PC-9 (cell line): ENCODE measurements around the gene NET1. TPM values are rescaled to one million over a fixed set of nuclear protein-coding genes. Genes with fewer than 3 reads are reported as not detected.

ENCODE experiments used
- BruUV-seq: library from RNA; stranded (reverse); fragments of 400-500 nt; replicated peaks from 2 replicates; lab custom pipeline; 2021; lab: Mats Ljungman, UMichigan
- CTCF ChIA-PET: fragments of 300-600 bp; sonication (Branson Sonifier 250); formaldehyde crosslinking; loops from one replicate; lab custom pipeline; 2022; ENCODE audit warnings: antibody characterized with exemption; lab: Charles Lee
- POLR2A ChIA-PET: fragments of 300-600 bp; sonication (Branson Sonifier 250); formaldehyde crosslinking; loops from one replicate; lab custom pipeline; 2022; ENCODE audit warnings: antibody characterized with exemption; ENCODE audit not compliant: unreplicated experiment; lab: Charles Lee
- DNase-seq, 2 experiments: peaks; one replicate each; pipeline versions ENCODE4 v3.0.0 to v3.0.0-alpha.2; 2015 to 2022; ENCODE audit warnings: mixed read lengths in 1 of 2
- H2AFZ ChIP-seq: fragments of 200-600 bp; sonication (generic); 2 replicates; pipeline ENCODE4 v1.8.1; 2017; ENCODE audit warnings: antibody characterized with exemption
- H3F3A ChIP-seq: fragments of 200-600 bp; sonication (generic); 2 replicates; pipeline ENCODE4 v1.8.1; 2017; ENCODE audit warnings: antibody characterized with exemption, mild to moderate bottlenecking, low read depth; ENCODE audit not compliant: insufficient read depth
- H3K27ac ChIP-seq: fragments of 200-600 bp; sonication (generic); 2 replicates; pipeline ENCODE4 v1.6.1; 2016; ENCODE audit warnings: mixed run types
- H3K27me3 ChIP-seq: fragments of 200-600 bp; sonication (generic); 2 replicates; pipeline ENCODE4 v1.6.1; 2016; ENCODE audit warnings: low read depth, mixed run types; ENCODE audit not compliant: insufficient read depth
- H3K36me3 ChIP-seq: fragments of 200-600 bp; sonication (generic); 2 replicates; pipeline ENCODE4 v1.6.1; 2016; ENCODE audit warnings: low read depth, mixed run types
- H3K4me1 ChIP-seq: fragments of 200-600 bp; sonication (generic); replicated peaks from 2 replicates; pipeline ENCODE4 v1.6.1; 2016; ENCODE audit warnings: mixed run types; ENCODE audit not compliant: insufficient read depth
- H3K4me2 ChIP-seq: fragments of 200-600 bp; sonication (generic); 2 replicates; pipeline ENCODE4 v1.6.1; 2017; ENCODE audit warnings: mixed run types
- H3K4me3 ChIP-seq: fragments of 200-600 bp; sonication (generic); 2 replicates; pipeline ENCODE4 v1.6.1; 2016; ENCODE audit warnings: mixed run types
- H3K79me2 ChIP-seq: fragments of 200-600 bp; sonication (generic); 2 replicates; pipeline ENCODE4 v1.6.1; 2017; ENCODE audit warnings: low read depth, mixed run types
- H3K9me2 ChIP-seq: fragments of 200-600 bp; sonication (generic); 2 replicates; pipeline ENCODE4 v1.8.1; 2017; ENCODE audit warnings: mild to moderate bottlenecking; ENCODE audit not compliant: insufficient read depth
- H3K9me3 ChIP-seq: fragments of 200-600 bp; sonication (generic); 2 replicates; pipeline ENCODE4 v1.8.1; 2016; ENCODE audit warnings: low read depth; ENCODE audit not compliant: insufficient read depth
- H4K20me1 ChIP-seq: fragments of 200-600 bp; sonication (generic); 2 replicates; pipeline ENCODE4 v1.8.1; 2017; ENCODE audit not compliant: insufficient read depth
- EZH2 ChIP-seq: fragments of 200-600 bp; sonication (generic); IDR thresholded peaks from 2 replicates; pipeline ENCODE4 v1.8.0; 2017; ENCODE audit warnings: antibody characterized with exemption, low read depth
- intact Hi-C: fragments of 100-400 bp; cut with micrococcal nuclease; formaldehyde crosslinking; loops from one replicate; pipeline ENCODE4 v1.10.0; 2022; ENCODE audit not compliant: unreplicated experiment
- total RNA-seq: library from RNA; stranded (reverse); gene quantifications from 2 replicates; pipeline ENCODE4 v1.2.3, GENCODE V29; 2021
- TF ChIP-seq, protein P1 (sequence below): fragments of 200-600 bp; sonication (generic); conservative IDR thresholded peaks from 2 replicates; pipeline ENCODE4 v1.6.1; 2017; ENCODE audit warnings: mixed run types, antibody characterized with exemption, mild to moderate bottlenecking, moderate library complexity

Gene NET1
- total RNA-seq, 1 experiment from 2014 or later, result 150 TPM

DNA sequence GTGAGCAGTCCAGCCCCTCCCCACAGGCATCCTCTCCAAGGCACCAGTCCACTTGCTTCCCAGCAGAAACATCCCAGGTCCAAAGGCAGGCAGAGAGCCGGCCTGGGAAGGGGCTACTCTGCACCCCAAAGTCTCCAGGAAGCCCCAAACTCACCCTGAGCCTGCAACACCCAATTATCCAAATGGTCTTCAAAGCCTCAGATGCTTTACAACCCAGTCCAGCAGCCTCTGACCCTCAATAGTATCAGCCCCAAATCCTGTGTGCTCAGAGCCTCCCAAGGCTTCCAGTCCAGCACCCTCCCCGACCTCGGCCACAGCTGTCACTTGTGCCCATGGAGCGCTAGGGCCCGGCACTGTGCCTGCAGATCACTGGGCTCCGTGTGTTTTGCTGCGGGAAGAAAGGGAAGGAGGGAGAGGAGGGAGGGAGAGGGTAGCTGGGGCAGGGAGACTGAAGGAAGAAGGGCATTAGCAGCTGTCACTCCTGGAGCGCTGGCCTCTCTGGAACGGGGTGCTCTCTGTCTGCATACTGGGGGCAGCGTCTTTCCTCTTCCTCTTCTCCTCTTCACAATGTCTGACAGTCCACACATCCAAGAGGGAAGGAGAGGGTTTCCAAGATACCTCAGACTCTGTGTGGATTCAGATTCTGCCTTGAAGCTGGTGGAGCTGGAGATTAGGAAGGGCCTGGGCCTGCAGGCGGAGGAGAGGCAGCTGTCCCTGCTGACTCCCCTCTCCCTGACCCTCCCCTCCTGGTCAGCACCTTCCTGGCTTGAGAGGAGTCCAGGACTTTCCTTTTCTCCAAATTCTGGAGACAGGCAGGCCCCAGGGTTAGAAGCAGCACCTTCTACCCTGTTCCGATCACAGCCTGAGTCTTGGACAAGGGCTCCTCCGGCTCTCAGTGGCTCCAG lies 73.8 kb downstream of the NET1 start:
- no peak overlapping the region for H3K27ac ChIP-seq
- H4K20me1 ChIP-seq, result no peaks in the 10 kb centered on the region
- POLR2A ChIA-PET, result interaction anchor here (0.5 to 0.6 kb wide), 4 partner anchors 12 to 329 kb away, joined by 3 read pairs; no protein-coding TSS in a partner anchor
- no TSS peak for BruUV-seq
- TF ChIP-seq, protein P1, sequence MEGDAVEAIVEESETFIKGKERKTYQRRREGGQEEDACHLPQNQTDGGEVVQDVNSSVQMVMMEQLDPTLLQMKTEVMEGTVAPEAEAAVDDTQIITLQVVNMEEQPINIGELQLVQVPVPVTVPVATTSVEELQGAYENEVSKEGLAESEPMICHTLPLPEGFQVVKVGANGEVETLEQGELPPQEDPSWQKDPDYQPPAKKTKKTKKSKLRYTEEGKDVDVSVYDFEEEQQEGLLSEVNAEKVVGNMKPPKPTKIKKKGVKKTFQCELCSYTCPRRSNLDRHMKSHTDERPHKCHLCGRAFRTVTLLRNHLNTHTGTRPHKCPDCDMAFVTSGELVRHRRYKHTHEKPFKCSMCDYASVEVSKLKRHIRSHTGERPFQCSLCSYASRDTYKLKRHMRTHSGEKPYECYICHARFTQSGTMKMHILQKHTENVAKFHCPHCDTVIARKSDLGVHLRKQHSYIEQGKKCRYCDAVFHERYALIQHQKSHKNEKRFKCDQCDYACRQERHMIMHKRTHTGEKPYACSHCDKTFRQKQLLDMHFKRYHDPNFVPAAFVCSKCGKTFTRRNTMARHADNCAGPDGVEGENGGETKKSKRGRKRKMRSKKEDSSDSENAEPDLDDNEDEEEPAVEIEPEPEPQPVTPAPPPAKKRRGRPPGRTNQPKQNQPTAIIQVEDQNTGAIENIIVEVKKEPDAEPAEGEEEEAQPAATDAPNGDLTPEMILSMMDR, result no peak
- no peak for TF ChIP-seq EZH2
- no peak overlapping the region for H2AFZ ChIP-seq
- H3K4me1 ChIP-seq, result peaks cover 22% of the 10 kb centered on the region
- intact Hi-C loops, result no loop called here
- H3F3A ChIP-seq, result peaks cover 20% of the 10 kb centered on the region
- CTCF ChIA-PET, result no interaction called here
- DNase-seq, result no peak
- H3K4me2 ChIP-seq, result no peak overlapping the region
- no peaks in the 10 kb centered on the region for H3K27me3 ChIP-seq
- no peaks in the 10 kb centered on the region for H3K9me3 ChIP-seq
- H3K79me2 ChIP-seq, result no peaks in the 10 kb centered on the region; the same call in 1 of the 2 replicates
- no peaks in the 10 kb centered on the region for H3K36me3 ChIP-seq
- no peaks in the 10 kb centered on the region for H3K9me2 ChIP-seq
- H3K4me3 ChIP-seq, result no peak overlapping the region

DNA sequence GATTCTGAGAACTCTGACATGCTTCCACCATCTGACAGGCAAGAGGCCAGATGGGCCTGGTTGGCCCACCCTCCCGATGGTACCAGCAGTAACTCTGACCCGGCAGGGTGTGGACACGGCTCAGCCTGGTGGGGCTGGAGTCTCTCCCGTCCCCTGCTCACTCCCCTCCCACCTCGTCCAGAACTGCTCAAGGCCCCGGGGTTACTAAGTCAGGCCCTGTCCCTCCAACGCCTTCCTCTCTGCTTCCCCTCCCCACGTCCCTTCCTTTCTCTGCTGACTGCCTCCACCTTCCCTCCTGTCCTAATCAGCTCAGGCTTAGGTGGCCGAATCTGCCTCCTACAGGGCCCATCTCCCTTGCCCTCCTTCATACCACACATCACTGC lies 74.5 kb downstream of the NET1 start:
- POLR2A ChIA-PET, result interaction anchor here (0.5 to 0.6 kb wide), 3 partner anchors 12 to 328 kb away, joined by 3 read pairs; no protein-coding TSS in a partner anchor
- H3K9me3 ChIP-seq, result no peaks in the 10 kb centered on the region
- BruUV-seq, result no TSS peak

More for the DNA sequence above, 74.5 kb downstream of the NET1 start:
- no peaks in the 10 kb centered on the region; the same call in 1 of the 2 replicates for H3K79me2 ChIP-seq
- TF ChIP-seq EZH2, result no peak
- TF ChIP-seq, protein P1, result no peak
- H3K4me1 ChIP-seq, result peaks cover 22% of the 10 kb centered on the region
- H3K9me2 ChIP-seq, result no peaks in the 10 kb centered on the region
- intact Hi-C loops, result no loop called here
- no peaks in the 10 kb centered on the region for H4K20me1 ChIP-seq
- H3K4me2 ChIP-seq, result no peak overlapping the region
- no peaks in the 10 kb centered on the region for H3K36me3 ChIP-seq
- no peak overlapping the region for H2AFZ ChIP-seq
- peaks cover 20% of the 10 kb centered on the region for H3F3A ChIP-seq
- no peak overlapping the region for H3K27ac ChIP-seq
- no peaks in the 10 kb centered on the region for H3K27me3 ChIP-seq
- H3K4me3 ChIP-seq, result no peak overlapping the region
- no peak for DNase-seq
- CTCF ChIA-PET, result no interaction called here
